Measurements from ENCODE around the gene CD276.

CD276 gene

DNA sequence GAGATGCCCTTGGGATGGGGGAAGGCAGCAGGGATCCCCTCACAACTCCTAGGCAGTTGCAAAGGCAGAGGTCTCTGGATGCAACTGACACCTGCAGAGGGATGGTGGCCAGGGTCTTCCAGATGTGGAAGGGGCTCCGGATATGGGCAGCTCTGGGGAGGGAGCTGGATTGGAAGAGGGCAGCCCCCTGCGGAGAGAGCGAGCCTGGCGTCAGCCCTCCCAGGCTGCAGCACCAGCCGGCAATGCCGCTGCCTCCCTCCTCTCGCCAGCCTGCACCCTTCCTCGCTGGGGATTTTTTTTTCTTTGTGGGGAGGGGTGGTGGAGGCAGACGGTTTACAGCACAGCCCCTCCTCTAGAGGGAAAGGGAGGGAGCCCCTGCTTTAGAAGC, 67.3 kb downstream of the CD276 start:
- Histone ChIP-seq H3K4me2 (ENCODE audit: low read length) (no peak overlapping the region), H3K4me3 (ENCODE audit: low read length) (no peak overlapping the region), H3K9me3 (ENCODE audit: insufficient read depth, low read length) (no peaks in the 10 kb centered on the region), H3K79me2 (ENCODE audit: low read length) (no peaks in the 10 kb centered on the region), H4K20me1 (ENCODE audit: insufficient read depth, low read length) (no peaks in the 10 kb centered on the region), H3K9ac (ENCODE audit: low read length) (no peak overlapping the region), H3K4me1 (ENCODE audit: low read length) (peaks cover 7% of the 10 kb centered on the region), H3K36me3 (replicated peaks; ENCODE audit: low read depth, low read length) (no peaks in the 10 kb centered on the region), H3K27me3 (ENCODE audit: low read depth, low read length) (peaks cover 8% of the 10 kb centered on the region), H2AFZ (ENCODE audit: low read depth, low read length) (no peak overlapping the region), H3K27ac (ENCODE audit: low read length) (no peak overlapping the region)
- TF ChIP-seq EZH2phosphoT487 (IDR thresholded peaks at IDR 0.05; ENCODE audit: low read depth) = no peak
- TF ChIP-seq CTCF (IDR thresholded peaks at IDR 0.05; ENCODE audit: low read depth, low read length) = no peak

DNA sequence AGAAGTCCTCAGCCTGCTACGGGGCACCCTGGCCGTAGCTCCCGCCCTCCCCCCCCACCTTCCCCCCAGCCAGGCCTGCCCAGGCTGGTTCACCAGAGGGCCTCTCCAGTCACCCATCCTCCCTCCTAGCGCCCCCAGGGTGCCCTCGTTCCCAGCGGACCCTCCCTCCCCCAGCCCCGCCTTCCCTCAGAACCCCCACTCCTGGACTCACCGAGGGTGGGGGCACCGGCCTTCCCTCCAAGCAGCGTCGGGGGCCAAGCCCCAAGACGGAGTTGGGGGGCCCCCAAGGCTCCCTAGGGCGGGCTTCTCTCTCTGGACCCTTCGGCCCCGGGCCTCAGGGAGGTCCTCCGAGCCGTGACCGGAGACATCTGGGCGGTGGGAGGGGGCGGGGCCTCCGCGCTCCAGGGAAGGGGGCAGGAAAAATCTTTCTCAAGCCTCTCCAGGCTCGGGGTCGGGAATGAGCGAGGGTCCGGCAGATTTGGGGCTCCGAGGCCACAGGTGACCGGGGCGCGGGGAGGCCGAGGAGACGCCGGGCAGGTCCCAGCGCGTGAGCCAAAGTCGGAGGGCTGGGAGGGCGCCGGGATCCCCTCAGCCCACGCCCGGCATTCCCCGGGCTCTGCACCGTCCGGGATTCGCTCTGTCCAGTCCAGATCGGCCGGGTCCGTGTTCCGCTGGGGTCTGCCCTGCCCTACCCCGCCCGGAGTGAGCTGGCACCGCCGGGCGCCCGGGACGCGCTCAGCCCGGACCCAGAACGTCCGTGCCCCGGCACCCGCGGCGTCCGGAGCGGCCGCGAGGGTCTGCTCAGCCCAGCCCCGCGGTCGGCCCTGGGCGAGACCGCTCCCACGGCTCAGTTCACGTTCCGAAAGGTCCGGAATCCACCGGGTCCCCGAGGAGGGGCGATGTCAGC, 68.0 kb downstream of the CD276 start:
- Histone ChIP-seq H3K9ac (ENCODE audit: low read length) (no peak overlapping the region), H3K4me2 (ENCODE audit: low read length) (no peak overlapping the region), H3K79me2 (ENCODE audit: low read length) (no peaks in the 10 kb centered on the region), H3K27ac (ENCODE audit: low read length) (no peak overlapping the region), H3K4me3 (ENCODE audit: low read length) (no peak overlapping the region), H2AFZ (ENCODE audit: low read depth, low read length) (no peak overlapping the region), H3K9me3 (ENCODE audit: insufficient read depth, low read length) (no peaks in the 10 kb centered on the region), H3K4me1 (ENCODE audit: low read length) (peaks cover 7% of the 10 kb centered on the region), H3K36me3 (replicated peaks; ENCODE audit: low read depth, low read length) (no peaks in the 10 kb centered on the region), H4K20me1 (ENCODE audit: insufficient read depth, low read length) (no peaks in the 10 kb centered on the region), H3K27me3 (ENCODE audit: low read depth, low read length) (peaks cover 5% of the 10 kb centered on the region; the same call in 1 of the 2 replicates)
- TF ChIP-seq EZH2phosphoT487 (IDR thresholded peaks at IDR 0.05; ENCODE audit: low read depth) (no peak), CTCF (IDR thresholded peaks at IDR 0.05; ENCODE audit: low read depth, low read length) (no peak)

DNA sequence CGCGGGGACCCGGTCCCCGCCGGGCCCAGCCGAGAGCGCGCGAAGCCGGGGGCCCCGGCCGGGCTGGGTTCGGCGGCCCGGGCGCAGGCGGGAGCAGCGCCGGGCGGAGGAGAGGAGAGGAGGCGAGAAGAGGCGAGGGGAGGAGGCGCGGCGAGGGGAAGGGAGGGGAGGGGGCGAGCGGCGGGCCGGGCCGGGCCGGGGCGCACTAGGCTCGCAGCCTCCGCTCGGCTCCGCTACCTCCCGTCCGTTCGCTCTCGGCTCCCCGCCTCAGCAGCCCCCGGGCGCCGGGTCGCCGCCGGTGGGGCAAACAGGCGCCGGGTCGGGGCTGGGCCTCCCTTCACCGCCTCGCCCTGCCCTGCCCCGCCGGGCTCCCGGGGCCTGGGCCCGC, 68.6 kb downstream of the CD276 start:
- Histone ChIP-seq H3K9ac (ENCODE audit: low read length) (no peak overlapping the region), H3K4me2 (ENCODE audit: low read length) (no peak overlapping the region), H3K4me3 (ENCODE audit: low read length) (no peak overlapping the region)

More for the DNA sequence above, 68.6 kb downstream of the CD276 start:
- Histone ChIP-seq H4K20me1 (ENCODE audit: insufficient read depth, low read length) (no peaks in the 10 kb centered on the region), H3K9me3 (ENCODE audit: insufficient read depth, low read length) (no peaks in the 10 kb centered on the region), H3K79me2 (ENCODE audit: low read length) (no peaks in the 10 kb centered on the region), H3K36me3 (replicated peaks; ENCODE audit: low read depth, low read length) (no peaks in the 10 kb centered on the region), H2AFZ (ENCODE audit: low read depth, low read length) (no peak overlapping the region), H3K27ac (ENCODE audit: low read length) (no peak overlapping the region), H3K27me3 (ENCODE audit: low read depth, low read length) (peaks cover 10% of the 10 kb centered on the region), H3K4me1 (ENCODE audit: low read length) (peaks cover 7% of the 10 kb centered on the region)
- no peak for TF ChIP-seq CTCF (IDR thresholded peaks at IDR 0.05; ENCODE audit: low read depth, low read length)
- TF ChIP-seq EZH2phosphoT487 (IDR thresholded peaks at IDR 0.05; ENCODE audit: low read depth) = no peak
